ENCODE measurements around the gene ELN.
A peak's percentile ranks its signal among the peaks of the same experiment; 100 is the strongest.
"Not testable (repeated sequence)": the region's sequence is repeated elsewhere in the genome, so short reads cannot be mapped to it uniquely, and the experiment has no call there.

Gene ELN

GRCh38 chr7:74044366-74045350, 16.7 kb downstream of the ELN start:
- peak; percentile 61 for DNase-seq

DNA sequence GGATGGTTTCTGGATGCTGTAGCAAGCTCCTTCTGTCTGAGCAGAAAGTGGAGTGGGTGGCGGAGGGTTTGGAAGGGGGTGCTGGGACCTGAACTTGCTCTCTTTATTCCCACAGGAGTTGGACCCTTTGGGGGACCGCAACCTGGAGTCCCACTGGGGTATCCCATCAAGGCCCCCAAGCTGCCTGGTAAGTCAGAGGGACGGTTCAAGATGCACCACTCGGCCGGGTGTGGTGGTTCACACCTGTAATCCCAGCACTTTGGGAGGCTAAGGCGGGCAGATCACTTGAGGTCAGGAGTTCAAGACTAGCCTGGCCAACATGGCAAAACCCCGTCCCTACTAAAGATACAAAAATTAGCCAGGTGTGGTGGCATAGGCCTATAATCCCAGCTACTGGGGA, 18.6 kb downstream of the ELN start:
- not testable (repeated sequence) for DNase-seq

GRCh38 chr7:74047804-74048380, 19.9 kb downstream of the ELN start:
- DNase-seq, result no peak

- no peak for DNase-seq
Measured at GRCh38 chr7:74048999-74049599, 21.1 kb downstream of the ELN start.

- no peak for DNase-seq
Measured at GRCh38 chr7:74049997-74050798, 22.2 kb downstream of the ELN start.

GRCh38 chr7:74051193-74051592, 23.2 kb downstream of the ELN start:
- no peak for DNase-seq

- DNase-seq, result no peak
Measured at GRCh38 chr7:74051629-74052410, 23.8 kb downstream of the ELN start.

GRCh38 chr7:74052628-74053027, 24.7 kb downstream of the ELN start:
- no peak for DNase-seq

DNA sequence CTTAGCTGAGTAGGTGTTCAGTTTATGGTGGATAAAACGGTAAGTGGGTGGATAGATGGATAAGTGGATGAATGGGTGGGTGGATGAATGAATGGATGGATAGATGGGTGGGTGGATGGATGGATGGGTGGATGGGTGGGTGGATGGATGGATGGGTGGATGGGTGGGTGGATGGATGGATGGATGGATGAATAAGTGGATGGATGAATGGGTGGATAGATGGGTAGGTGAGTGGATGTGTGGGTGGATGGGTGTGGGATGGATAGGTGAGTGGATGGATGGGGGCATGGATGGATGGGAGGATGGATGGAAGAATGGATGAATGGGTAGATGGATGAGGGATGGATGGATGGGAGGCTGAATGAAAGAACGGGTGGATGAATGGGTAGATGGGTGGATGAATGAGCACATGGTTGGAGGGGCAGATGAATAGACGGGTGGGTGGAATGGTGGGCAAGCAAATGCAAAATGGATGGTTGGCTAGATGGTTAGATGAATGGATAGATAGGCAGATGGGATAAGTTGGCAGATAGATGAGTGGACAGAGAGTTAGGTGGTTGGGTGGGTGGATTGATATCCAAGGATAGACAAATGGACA, 25.7 kb downstream of the ELN start:
- no peak for DNase-seq

DNA sequence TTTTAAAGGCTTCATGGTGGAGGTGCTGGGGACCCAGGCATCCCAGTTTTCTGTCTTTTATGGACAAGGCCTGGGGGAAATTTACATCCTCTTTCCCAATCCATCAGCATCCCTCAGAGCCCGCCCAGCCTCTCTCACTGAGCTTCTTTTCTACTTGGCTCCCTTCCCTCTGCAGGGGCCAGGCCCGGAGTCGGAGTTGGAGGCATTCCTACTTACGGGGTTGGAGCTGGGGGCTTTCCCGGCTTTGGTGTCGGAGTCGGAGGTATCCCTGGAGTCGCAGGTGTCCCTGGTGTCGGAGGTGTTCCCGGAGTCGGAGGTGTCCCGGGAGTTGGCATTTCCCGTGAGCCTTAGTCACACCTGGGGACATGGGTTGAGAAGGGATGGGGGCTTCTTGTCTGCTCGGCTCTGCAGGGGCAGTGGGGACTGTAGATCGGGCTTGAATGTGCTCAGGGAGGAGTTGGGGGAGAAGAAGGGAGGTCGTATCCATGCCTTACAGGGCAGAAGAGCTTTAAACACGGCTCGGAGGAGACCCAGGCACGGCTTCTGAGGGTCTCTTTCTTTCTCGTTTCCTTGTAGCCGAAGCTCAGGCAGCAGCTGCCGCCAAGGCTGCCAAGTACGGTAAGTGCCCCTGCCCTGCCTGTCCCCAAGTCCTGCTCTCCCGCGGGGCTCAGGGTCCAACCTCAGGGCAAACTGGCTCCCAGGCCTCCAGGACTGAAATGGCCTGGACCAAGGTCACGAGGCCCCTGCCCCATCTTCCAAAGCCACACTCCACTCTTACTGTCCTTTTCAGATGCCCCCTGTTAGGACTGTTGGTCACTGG, 28.3 kb downstream of the ELN start:
- no peak for DNase-seq

DNA sequence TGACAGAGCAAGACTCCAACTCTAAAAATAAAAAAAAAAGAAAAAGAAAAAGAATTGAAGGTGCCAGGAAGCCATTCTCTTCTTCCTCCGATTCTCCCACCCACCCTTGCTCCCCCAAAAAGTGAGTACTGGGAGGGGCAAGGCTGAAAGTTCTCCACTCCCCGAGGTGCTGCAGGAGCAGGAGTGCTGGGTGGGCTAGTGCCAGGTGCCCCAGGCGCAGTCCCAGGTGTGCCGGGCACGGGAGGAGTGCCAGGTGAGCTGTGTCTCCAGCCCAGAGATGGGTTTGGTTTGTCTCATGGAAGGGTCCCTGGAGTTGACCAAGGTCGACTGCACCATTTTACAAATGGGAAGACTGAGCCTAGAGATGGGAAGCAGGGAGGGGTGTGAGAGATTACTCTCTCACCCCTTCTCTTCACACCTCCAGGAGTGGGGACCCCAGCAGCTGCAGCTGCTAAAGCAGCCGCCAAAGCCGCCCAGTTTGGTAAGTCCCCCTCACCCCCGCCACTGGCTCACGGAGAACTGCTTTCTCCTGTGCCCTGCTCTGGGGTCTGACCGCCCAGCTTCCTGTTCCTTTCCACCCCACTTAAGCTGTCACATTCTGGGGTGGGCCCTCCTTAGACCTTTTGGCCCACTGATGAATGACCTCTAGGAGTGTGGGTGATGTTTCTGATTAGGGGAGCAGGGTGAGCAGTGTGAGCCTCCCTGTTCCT, 29.4 kb downstream of the ELN start:
- DNase-seq, result no peak

- DNase-seq, result no peak
Measured at GRCh38 chr7:74057987-74058386, 30.0 kb downstream of the ELN start.

GRCh38 chr7:74058486-74058885, 30.5 kb downstream of the ELN start:
- DNase-seq, result no peak

GRCh38 chr7:74059037-74059436, 31.1 kb downstream of the ELN start:
- DNase-seq, result no peak

GRCh38 chr7:74059681-74060588, 32.0 kb downstream of the ELN start:
- no peak for DNase-seq

- peak; percentile 76 for DNase-seq
Measured at GRCh38 chr7:74061840-74062539, 34.0 kb downstream of the ELN start.

DNA sequence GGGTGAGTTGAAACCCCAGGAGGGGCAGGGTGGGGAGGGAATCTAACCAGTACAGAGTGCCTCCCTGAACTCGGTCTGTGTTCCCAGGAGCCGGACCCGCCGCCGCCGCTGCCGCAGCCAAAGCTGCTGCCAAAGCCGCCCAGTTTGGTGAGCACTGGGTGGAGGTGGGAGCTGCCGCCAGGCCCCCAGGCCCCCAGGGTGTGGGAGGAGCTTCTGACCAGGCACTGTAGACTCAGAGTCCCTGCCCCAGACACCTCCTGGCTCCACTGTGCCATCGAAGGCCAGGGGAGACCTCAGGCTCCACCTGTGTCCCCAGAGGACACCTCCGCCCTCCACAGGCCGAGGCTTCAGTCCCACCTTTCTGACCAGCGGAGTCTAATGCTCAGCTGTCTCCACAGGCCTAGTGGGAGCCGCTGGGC, 35.3 kb downstream of the ELN start:
- DNase-seq, result no peak

DNA sequence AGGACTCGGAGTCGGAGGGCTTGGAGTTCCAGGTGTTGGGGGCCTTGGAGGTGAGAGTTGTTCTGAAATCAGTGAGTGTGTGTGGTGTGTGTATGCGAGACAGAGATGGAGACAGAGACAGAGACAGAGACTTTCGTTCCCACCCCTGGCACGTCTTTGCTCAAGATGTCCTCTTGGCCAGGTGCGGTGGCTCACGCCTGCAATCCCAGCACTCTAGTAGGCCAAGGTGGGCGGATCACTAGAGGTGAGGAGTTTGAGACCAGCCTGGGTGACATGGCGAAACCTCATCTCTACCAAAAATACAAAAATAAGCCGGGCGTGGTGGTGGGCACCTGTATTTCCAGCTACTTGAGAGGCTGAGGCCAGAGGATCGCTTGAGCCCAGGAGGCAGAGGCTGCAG, 35.7 kb downstream of the ELN start:
- no peak for DNase-seq
